Peyer's patch (tissue), 4 donors: ENCODE measurements around the gene PTPRA. TPM values are rescaled to one million over a fixed set of nuclear protein-coding genes. Genes with fewer than 3 reads are reported as not detected.
"Not testable (repeated sequence)": the region's sequence is repeated elsewhere in the genome, so short reads cannot be mapped to it uniquely, and the experiment has no call there.

Experiments
- DNase-seq, 3 donors: peaks; one replicate each; pipeline ENCODE4 v3.0.0-alpha.2; 2017 to 2019
- H3K27ac ChIP-seq, 4 donors: fragments of 200-600 bp; sonication (generic); one replicate each; pipeline ENCODE4 v1.5.1; 2016 to 2019
- H3K27me3 ChIP-seq, 2 donors: fragments of 200-600 bp; sonication (generic); one replicate each; pipeline ENCODE4 v1.5.1; 2019
- H3K36me3 ChIP-seq, 3 donors: fragments of 200-600 bp; sonication (generic); one replicate each; pipeline ENCODE4 v1.5.1; 2016 to 2019
- H3K4me1 ChIP-seq, 4 donors: fragments of 200-600 bp; sonication (generic); one replicate each; pipeline ENCODE4 v1.5.1; 2016 to 2019
- H3K4me3 ChIP-seq, 4 donors: fragments of 200-600 bp; sonication (generic); 1 replicate in 3 of 4; 2 replicates in 1 of 4; pipeline ENCODE4 v1.5.1; 2016 to 2019; ENCODE audit warnings: mild to moderate bottlenecking in 1 of 4
- H3K9me3 ChIP-seq, 4 donors: fragments of 200-600 bp; sonication (generic); one replicate each; pipeline ENCODE4 v1.5.1; 2016 to 2019; ENCODE audit warnings: mild to moderate bottlenecking in 1 of 4
- CTCF ChIP-seq, 6 experiments: fragments of 450-650 bp in 4 of 6; fragments of 200-600 bp in 2 of 6; sonication (generic) in 1 of 6; IDR thresholded peaks; one replicate each; pipeline ENCODE4 v1.5.1; 2017 to 2019; ENCODE audit warnings: antibody characterized with exemption in 6 of 6, mild to moderate bottlenecking in 3 of 6, moderate library complexity in 1 of 6
- POLR2A ChIP-seq, 2 donors: fragments of 450-650 bp; IDR thresholded peaks; one replicate each; pipeline ENCODE4 v1.5.1; 2017; ENCODE audit warnings: antibody characterized with exemption in 2 of 2, mild to moderate bottlenecking in 2 of 2, moderate library complexity in 2 of 2
- total RNA-seq, 4 donors: library from RNA; depleted of rRNA; stranded (reverse); fragments of >200 nt; gene quantifications; one replicate each; pipeline ENCODE4 v1.1.0, GENCODE V29; 2016

Gene PTPRA
- total RNA-seq, 4 donors from 2014 or later: 22.8 to 52.8 (median 36.5) TPM

- Histone ChIP-seq H3K4me3 (no peak overlapping the region), H3K27me3 (no peaks in the 10 kb centered on the region), H3K9me3 (no peaks in the 10 kb centered on the region), H3K36me3 (peaks cover 0 to 26% (median 0%) of the 10 kb centered on the region in 3 donors), H3K27ac (no peak overlapping the region), H3K4me1 (peaks cover 0 to 15% (median 9%) of the 10 kb centered on the region in 4 donors)
- TF ChIP-seq POLR2A (IDR thresholded peaks at IDR 0.05): no peak
- TF ChIP-seq CTCF (IDR thresholded peaks at IDR 0.05): no peak
- no peak for DNase-seq
Observed at GRCh38 chr20:3047486-3048419, 174.5 kb downstream of the PTPRA start.

DNA sequence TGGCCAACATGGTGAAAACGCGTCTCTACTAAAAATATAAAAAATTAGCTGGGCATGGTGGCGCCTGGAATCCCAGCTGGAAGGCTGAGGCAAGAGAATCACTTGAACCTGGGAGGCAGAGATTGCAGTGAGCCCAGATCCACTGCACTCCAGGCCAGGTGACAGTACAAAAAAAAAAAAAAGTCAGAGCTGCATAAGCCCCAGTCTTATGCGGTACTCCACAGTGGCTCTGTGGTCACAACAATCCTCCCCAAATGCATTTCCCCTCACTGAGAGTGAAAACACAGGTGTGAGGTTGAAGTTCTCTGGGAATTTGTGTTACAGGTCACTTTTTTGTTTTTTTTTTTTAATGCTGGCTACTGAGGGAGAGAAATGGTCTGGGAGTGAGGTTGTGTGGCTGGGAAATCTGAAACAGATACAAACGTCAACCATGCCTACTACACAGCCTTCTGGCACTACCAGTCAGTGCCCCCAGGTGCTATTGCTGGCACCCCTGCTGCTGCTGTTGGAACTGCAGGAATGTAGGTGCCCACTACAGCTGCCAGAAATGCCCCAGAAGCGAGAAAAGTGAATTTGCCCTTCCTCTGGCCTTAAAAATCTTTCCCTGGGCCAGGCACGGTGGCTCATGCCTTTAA, 178.2 kb downstream of the PTPRA start:
- H3K4me1 ChIP-seq: peaks cover 0 to 15% (median 9%) of the 10 kb centered on the region in 4 donors
- no peak overlapping the region for H3K27ac ChIP-seq
- peaks cover 0 to 26% (median 0%) of the 10 kb centered on the region in 3 donors for H3K36me3 ChIP-seq
- H3K27me3 ChIP-seq: no peaks in the 10 kb centered on the region
- TF ChIP-seq CTCF (IDR thresholded peaks at IDR 0.05) (no peak), POLR2A (IDR thresholded peaks at IDR 0.05) (no peak)
- DNase-seq: no peak
- H3K9me3 ChIP-seq: no peaks in the 10 kb centered on the region
- no peak overlapping the region for H3K4me3 ChIP-seq

- Histone ChIP-seq H3K4me1 (no peaks in the 10 kb centered on the region), H3K4me3 (no peak overlapping the region), H3K27ac (no peak overlapping the region), H3K27me3 (no peaks in the 10 kb centered on the region), H3K36me3 (no peaks in the 10 kb centered on the region), H3K9me3 (no peaks in the 10 kb centered on the region)
- no peak for TF ChIP-seq CTCF (IDR thresholded peaks at IDR 0.05)
- no peak for TF ChIP-seq POLR2A (IDR thresholded peaks at IDR 0.05)
- no peak for DNase-seq
Observed at GRCh38 chr20:3059489-3059888, 186.2 kb downstream of the PTPRA start.

DNA sequence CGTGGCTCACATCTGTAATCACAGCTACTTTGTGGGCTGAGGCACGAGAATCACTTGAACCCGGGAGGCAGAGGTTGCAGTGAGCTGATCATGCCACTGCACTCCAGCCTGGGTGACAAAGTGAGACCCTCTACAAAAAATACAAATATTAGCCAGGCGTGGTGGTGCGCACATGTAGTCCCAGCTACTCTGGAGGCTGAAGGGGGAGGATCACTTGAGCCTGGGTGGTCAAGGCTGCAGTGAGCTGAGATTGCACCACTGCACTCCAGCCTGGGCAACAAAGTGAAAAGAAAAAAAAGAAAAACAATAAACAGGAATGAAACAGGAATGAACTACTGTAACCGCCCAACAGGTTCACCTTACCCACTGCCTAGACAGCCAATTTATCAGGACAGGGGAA, 190.8 kb downstream of the PTPRA start:
- not testable (repeated sequence) for H3K4me3 ChIP-seq, H3K27ac ChIP-seq, H3K9me3 ChIP-seq, DNase-seq, H3K27me3 ChIP-seq, H3K4me1 ChIP-seq, H3K36me3 ChIP-seq

- Histone ChIP-seq H3K27ac (no peak overlapping the region), H3K4me3 (no peak overlapping the region), H3K27me3 (peaks cover 0 to 7% of the 10 kb centered on the region in 2 donors), H3K4me1 (peaks cover 0 to 12% (median 1%) of the 10 kb centered on the region in 4 donors), H3K36me3 (no peaks in the 10 kb centered on the region), H3K9me3 (no peaks in the 10 kb centered on the region)
- DNase-seq: no peak
- TF ChIP-seq CTCF (IDR thresholded peaks at IDR 0.05) (no peak), POLR2A (IDR thresholded peaks at IDR 0.05) (no peak)
Observed at GRCh38 chr20:3067139-3068014, 194.1 kb downstream of the PTPRA start.
